Neural cell (in vitro differentiated cells): Measurements from ENCODE around the gene FAF1.

Experiments used
- EP300 ChIP-seq: fragments of 450-650 bp; conservative IDR thresholded peaks from 2 replicates; pipeline ENCODE4 v1.6.1; 2014; ENCODE audit warnings: antibody characterized with exemption, mild to moderate bottlenecking, moderate library complexity; ENCODE audit not compliant: poor library complexity, severe bottlenecking
- EZH2 ChIP-seq: fragments of 200-600, 300-800 bp; shearing (Covaris generic), sonication (generic); IDR thresholded peaks from 2 replicates; pipeline ENCODE4 v1.6.1; 2014; ENCODE audit warnings: antibody characterized with exemption, low read length, borderline replicate concordance, mild to moderate bottlenecking; ENCODE audit not compliant: insufficient read depth, poor library complexity, severe bottlenecking
- MXI1 ChIP-seq: fragments of 450-650 bp; conservative IDR thresholded peaks from 2 replicates; pipeline ENCODE4 v1.6.1; 2014; ENCODE audit warnings: antibody characterized with exemption, mild to moderate bottlenecking; ENCODE audit not compliant: poor library complexity, severe bottlenecking
- POLR2AphosphoS5 ChIP-seq: IDR thresholded peaks from 2 replicates; pipeline ENCODE4 v1.6.1; 2012
- RAD21 ChIP-seq: fragments of 450-650 bp; conservative IDR thresholded peaks from 2 replicates; pipeline ENCODE4 v1.6.1; 2014; ENCODE audit warnings: antibody characterized with exemption, mild to moderate bottlenecking, moderate library complexity
- REST ChIP-seq: IDR thresholded peaks from 2 replicates; pipeline ENCODE4 v1.6.1; 2012; ENCODE audit warnings: borderline replicate concordance
- SMC3 ChIP-seq: fragments of 450-650 bp; conservative IDR thresholded peaks from 2 replicates; pipeline ENCODE4 v1.6.1; 2014; ENCODE audit warnings: antibody characterized with exemption, mild to moderate bottlenecking, moderate library complexity; ENCODE audit not compliant: poor library complexity
- TAF1 ChIP-seq: IDR thresholded peaks from 2 replicates; pipeline ENCODE4 v1.6.1; 2012; ENCODE audit warnings: low read depth
- TF ChIP-seq, protein P1 (sequence below): fragments of 450-650 bp; IDR thresholded peaks from 2 replicates; pipeline ENCODE4 v1.5.1; 2014; ENCODE audit warnings: antibody characterized with exemption, mild to moderate bottlenecking, moderate library complexity; ENCODE audit not compliant: poor library complexity, severe bottlenecking

DNA sequence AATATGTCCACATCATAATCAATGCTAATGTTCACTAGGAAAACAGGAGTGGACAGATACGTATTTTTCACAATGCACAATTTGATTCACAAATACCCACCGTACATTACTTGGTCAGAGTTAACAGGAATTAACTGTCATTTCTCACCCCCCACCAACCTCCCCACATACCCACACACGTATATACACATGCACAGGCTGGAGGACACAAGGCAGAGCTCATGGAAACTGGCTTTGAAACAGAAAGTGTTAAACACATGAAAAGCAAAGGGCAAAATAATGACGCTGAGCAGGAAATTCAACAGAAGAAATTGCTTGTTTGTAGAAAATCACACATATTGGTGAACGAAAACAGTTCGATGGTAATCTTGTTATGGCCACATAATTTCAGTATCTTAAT, 348.4 kb downstream of the FAF1 start:
- TF ChIP-seq, protein P1, sequence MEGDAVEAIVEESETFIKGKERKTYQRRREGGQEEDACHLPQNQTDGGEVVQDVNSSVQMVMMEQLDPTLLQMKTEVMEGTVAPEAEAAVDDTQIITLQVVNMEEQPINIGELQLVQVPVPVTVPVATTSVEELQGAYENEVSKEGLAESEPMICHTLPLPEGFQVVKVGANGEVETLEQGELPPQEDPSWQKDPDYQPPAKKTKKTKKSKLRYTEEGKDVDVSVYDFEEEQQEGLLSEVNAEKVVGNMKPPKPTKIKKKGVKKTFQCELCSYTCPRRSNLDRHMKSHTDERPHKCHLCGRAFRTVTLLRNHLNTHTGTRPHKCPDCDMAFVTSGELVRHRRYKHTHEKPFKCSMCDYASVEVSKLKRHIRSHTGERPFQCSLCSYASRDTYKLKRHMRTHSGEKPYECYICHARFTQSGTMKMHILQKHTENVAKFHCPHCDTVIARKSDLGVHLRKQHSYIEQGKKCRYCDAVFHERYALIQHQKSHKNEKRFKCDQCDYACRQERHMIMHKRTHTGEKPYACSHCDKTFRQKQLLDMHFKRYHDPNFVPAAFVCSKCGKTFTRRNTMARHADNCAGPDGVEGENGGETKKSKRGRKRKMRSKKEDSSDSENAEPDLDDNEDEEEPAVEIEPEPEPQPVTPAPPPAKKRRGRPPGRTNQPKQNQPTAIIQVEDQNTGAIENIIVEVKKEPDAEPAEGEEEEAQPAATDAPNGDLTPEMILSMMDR: no peak
- TF ChIP-seq SMC3 (no peak), EZH2 (no peak), REST (no peak), EP300 (no peak), TAF1 (no peak), RAD21 (no peak), POLR2AphosphoS5 (no peak), MXI1 (no peak)
